Measurements from ENCODE around the gene KRABD2.

The KRABD2 gene

DNA sequence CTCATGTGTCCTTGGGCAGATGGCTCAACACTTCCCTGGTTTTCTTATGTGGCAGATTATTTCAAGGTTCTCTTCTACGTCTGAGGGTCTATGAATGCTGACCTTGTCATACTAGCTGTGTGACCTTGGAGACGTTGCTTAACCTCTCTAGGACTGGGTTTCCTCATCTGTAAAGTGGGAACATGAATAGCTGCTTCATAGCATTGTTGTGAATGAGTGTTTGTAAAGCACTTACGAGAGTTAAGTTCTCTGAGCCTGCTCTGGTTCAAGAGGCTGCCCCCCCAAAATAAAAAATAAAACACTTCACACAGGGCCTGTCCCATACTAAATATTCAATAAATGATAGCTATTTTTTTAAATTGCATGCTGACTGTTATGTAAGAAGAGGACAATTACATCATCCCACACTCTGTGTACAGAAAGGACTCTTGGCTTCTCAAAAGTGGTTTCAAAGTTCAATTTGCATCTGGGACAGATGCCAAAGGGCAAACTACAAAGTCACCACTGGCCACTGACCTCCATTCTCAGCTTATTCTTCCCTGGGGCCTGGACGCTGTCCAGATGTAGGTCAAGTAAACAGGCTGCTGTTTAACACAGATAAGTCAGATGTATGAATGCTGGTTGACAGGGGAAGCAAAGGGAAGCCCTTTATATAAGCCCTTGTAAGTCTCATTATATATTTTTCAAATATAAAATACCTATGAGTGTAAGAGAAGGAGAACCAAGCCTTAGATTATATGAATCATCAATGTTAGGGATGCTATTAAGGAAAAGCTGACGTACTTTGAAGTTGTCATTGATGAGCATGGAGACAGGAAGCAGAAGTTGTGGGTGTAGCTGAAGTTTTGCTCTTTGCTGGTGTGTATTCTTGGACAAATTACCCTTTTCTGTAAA, 43.8 kb upstream of the KRABD2 start (continued):
- TF ChIP-seq REST (IDR thresholded peaks at IDR 0.05; ENCODE audit: low read depth, low read length) (no peak), GABPA (IDR thresholded peaks at IDR 0.05; ENCODE audit: low read depth) (no peak), CREB1 (IDR thresholded peaks at IDR 0.05; ENCODE audit: low read depth) (no peak), ATF7 (IDR thresholded peaks at IDR 0.05; ENCODE audit: low read depth) (no peak)
- TF ChIP-seq, protein P1, sequence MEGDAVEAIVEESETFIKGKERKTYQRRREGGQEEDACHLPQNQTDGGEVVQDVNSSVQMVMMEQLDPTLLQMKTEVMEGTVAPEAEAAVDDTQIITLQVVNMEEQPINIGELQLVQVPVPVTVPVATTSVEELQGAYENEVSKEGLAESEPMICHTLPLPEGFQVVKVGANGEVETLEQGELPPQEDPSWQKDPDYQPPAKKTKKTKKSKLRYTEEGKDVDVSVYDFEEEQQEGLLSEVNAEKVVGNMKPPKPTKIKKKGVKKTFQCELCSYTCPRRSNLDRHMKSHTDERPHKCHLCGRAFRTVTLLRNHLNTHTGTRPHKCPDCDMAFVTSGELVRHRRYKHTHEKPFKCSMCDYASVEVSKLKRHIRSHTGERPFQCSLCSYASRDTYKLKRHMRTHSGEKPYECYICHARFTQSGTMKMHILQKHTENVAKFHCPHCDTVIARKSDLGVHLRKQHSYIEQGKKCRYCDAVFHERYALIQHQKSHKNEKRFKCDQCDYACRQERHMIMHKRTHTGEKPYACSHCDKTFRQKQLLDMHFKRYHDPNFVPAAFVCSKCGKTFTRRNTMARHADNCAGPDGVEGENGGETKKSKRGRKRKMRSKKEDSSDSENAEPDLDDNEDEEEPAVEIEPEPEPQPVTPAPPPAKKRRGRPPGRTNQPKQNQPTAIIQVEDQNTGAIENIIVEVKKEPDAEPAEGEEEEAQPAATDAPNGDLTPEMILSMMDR (IDR thresholded peaks at IDR 0.05 in 2 of 3, conservative IDR thresholded peaks at IDR 0.05 in 1 of 3; ENCODE audit: control insufficient read depth in 2 of 3, extremely low read depth in 1 of 3, insufficient read depth in 1 of 3, low read depth in 3 of 3, low read length in 3 of 3), result no peak

DNA sequence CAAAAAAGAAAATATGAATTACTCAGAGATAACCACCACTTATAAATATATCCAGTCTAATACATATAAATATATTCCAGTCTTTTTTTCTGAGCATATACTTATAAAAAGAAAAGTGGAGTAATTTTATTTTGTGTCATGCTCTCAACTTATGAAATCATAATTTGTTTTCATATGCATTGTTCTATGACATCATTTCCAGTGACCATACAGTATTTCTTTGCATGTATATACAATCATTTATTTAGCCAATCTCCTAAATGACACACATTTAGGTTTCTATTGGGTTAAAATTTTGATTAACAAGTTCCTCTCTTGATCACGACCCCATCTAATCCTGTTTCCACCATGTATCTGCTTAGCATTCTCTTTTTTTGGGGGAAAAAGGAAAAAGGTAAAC, 42.8 kb upstream of the KRABD2 start:
- in situ Hi-C loops (cut with MboI), result loop anchor here (10.0 kb wide), 1 partner anchor 595 kb away; no protein-coding TSS in a partner anchor
- 0% methylated on average over 1 of the region's 1 CpG for WGBS (ENCODE audit: insufficient coverage, insufficient replicate concordance, low lambda C conversion rate, missing lambda C conversion rate)
- POLR2A ChIA-PET, result no interaction called here
- TF ChIP-seq PML (IDR thresholded peaks at IDR 0.05; ENCODE audit: low read length), result no peak
- no peak for TF ChIP-seq MTA2 (IDR thresholded peaks at IDR 0.05; ENCODE audit: low read depth)
- no peak for TF ChIP-seq LARP7 (IDR thresholded peaks at IDR 0.05)
- TF ChIP-seq ZNF24 (IDR thresholded peaks at IDR 0.05), result no peak
- no peak for TF ChIP-seq ZSCAN29 (IDR thresholded peaks at IDR 0.05)
- no peak for TF ChIP-seq NR2F1 (conservative IDR thresholded peaks at IDR 0.05)
- no peak for TF ChIP-seq SMAD1 (IDR thresholded peaks at IDR 0.05; ENCODE audit: low read depth, partially characterized antibody)
- no peak for TF ChIP-seq SIX5 (IDR thresholded peaks at IDR 0.05; ENCODE audit: low read depth, low read length, severe bottlenecking)
- TF ChIP-seq, protein P2, sequence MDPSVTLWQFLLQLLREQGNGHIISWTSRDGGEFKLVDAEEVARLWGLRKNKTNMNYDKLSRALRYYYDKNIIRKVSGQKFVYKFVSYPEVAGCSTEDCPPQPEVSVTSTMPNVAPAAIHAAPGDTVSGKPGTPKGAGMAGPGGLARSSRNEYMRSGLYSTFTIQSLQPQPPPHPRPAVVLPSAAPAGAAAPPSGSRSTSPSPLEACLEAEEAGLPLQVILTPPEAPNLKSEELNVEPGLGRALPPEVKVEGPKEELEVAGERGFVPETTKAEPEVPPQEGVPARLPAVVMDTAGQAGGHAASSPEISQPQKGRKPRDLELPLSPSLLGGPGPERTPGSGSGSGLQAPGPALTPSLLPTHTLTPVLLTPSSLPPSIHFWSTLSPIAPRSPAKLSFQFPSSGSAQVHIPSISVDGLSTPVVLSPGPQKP (IDR thresholded peaks at IDR 0.05; ENCODE audit: low read depth, low read length), result no peak
- no peak for TF ChIP-seq NFXL1 (IDR thresholded peaks at IDR 0.05; ENCODE audit: borderline replicate concordance)

More for the DNA sequence above, 42.8 kb upstream of the KRABD2 start:
- no peaks in the 10 kb centered on the region for H3K79me2 ChIP-seq (ENCODE audit: control insufficient read depth, insufficient read depth, low read length)
- H3K4me3 ChIP-seq, result no peak overlapping the region
- ChIA-PET SMC1A (ENCODE audit: uncharacterized antibody, unreplicated experiment) (no interaction called here), RAD21 (ENCODE audit: unreplicated experiment) (no interaction called here), CTCF (interaction anchor here (0.8 kb wide), 1 partner anchor 10 kb away, joined by 3 read pairs; no protein-coding TSS in a partner anchor)
- no peaks in the 10 kb centered on the region for H3K4me1 ChIP-seq (ENCODE audit: control insufficient read depth, insufficient read depth, low read length)
- no peak overlapping the region for H2AFZ ChIP-seq (ENCODE audit: control insufficient read depth, low read depth, low read length)
- no peak overlapping the region for H3K4me2 ChIP-seq (ENCODE audit: control insufficient read depth, insufficient read depth)
- no peaks in the 10 kb centered on the region for H3K36me3 ChIP-seq (ENCODE audit: control insufficient read depth in 2 of 2, insufficient read depth in 2 of 2, low read length in 1 of 2)
- no peaks in the 10 kb centered on the region for H4K20me1 ChIP-seq (ENCODE audit: control insufficient read depth, insufficient read depth)
- intact Hi-C loops (cut with micrococcal nuclease; ENCODE audit: unreplicated experiment), result loop anchor here (10.0 kb wide), 1 partner anchor 475 kb away; no protein-coding TSS in a partner anchor
- peaks cover 2 to 3% of the 10 kb centered on the region in 2 experiments; a peak in 3 of 4 replicates for H3K27me3 ChIP-seq (replicated peaks in 1 of 2; ENCODE audit: control insufficient read depth in 2 of 2, insufficient read depth in 2 of 2, low read length in 1 of 2)
- no peak overlapping the region for H3K9ac ChIP-seq (ENCODE audit: control insufficient read depth, insufficient read depth, low read length)
- H3K27ac ChIP-seq (ENCODE audit: control insufficient read depth, insufficient read depth), result no peak overlapping the region
- ATAC-seq (no peak), DNase-seq (ENCODE audit: low read depth, low spot score) (no peak), FAIRE-seq (no peak)
- no peaks in the 10 kb centered on the region for H3K9me3 ChIP-seq (replicated peaks; ENCODE audit: control insufficient read depth, insufficient read depth, low read length)
- BruUV-seq (replicated peaks), result no TSS peak

All from GM12878 (cell line).